ENCODE data around the gene ZCCHC14.

DNA sequence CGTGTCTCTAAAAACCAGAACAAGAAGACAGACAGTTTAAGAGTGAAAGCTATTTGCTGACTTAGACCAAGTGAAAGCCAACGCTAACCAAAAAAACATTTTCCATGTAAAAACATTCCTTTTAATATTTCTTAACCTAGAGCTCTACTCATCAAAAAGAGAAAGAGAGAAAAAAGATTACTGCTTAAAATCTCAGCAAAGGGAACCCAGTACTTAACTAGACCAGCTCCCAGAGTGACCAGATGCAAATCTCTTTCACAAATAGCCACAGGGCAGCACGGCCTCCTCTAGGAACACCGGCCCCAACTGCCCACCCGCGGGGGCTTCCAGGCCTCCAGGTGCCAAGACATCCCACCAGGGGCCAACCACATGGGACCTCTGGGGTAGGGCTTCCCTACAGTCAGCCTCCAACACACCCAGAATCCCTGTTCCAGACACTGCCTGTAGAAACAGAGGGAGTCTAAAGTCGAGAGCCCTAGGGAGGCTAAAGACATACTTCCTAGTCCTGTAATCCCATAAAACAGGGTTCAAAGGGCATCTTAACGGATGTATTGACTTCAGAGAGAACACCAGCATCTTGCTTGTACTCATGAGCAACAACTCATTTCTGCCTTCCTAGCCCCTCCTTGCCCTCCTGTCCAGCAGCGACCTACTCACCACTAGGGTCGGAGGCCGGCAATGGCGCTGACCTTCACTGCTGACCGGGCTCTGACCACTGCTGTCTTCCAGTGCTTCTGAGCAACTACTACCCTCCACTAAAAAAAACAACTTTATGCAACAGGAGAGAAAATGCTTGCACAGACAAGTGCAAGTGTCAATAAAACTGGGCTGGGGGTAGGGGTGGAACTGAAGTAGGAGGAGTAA, 21.3 kb downstream of the ZCCHC14 start:
- no peak for TF ChIP-seq EZH2 (IDR thresholded peaks at IDR 0.05; ENCODE audit: insufficient read depth, poor library complexity, severe bottlenecking)
- TF ChIP-seq EZH2phosphoT487 (IDR thresholded peaks at IDR 0.05; ENCODE audit: insufficient read depth, low read depth): no peak
